Measurements from ENCODE around the gene TSPY1. TPM values are rescaled to one million over a fixed set of nuclear protein-coding genes. Genes with fewer than 3 reads are reported as not detected.

The TSPY1 gene
- not detected in 2 replicates for total RNA-seq

GRCh38 chrY:9466655-9467054, at the start of gene TSPY1:
Gene TSPY1, plus strand, starts transcription at chrY:9466955. Its CDS starts 46 bp downstream, at chrY:9467001.

GRCh38 chrY:9486967-9487366, 20.2 kb downstream of the TSPY1 start, which contains the start of gene TSPY9:
Gene TSPY9, plus strand, starts transcription at chrY:9487267. Its CDS starts 46 bp downstream, at chrY:9487313.

Other genes with a start within 250 kb of the TSPY1 start
- gene TSPY4, start 129.5 kb upstream of the TSPY1 start, total RNA-seq = not detected in 2 replicates
- gene TSPY8, start 109.2 kb upstream of the TSPY1 start, total RNA-seq = not detected in 2 replicates
- gene TSPY3, start 68.5 kb upstream of the TSPY1 start, total RNA-seq = not detected in 2 replicates
- not detected in 2 replicates for gene TSPY9, start 20.3 kb downstream of the TSPY1 start, total RNA-seq
- gene TSPY10, start 60.9 kb downstream of the TSPY1 start, total RNA-seq = not detected in 2 replicates

Data from nasal cavity respiratory epithelium epithelial cell of viscerocranial mucosa (primary cell).